WTC11 (cell line): ENCODE results near the gene PLCG2.

Source experiments
- CTCF ChIP-seq: fragments of 200-600 bp; IDR thresholded peaks from 2 replicates; pipeline ENCODE4 v1.8.0; 2022; ENCODE audit warnings: antibody characterized with exemption
- GRHL2 ChIP-seq: fragments of 250-450 bp; sonication (Bioruptor Pico); IDR thresholded peaks from 2 replicates; pipeline ENCODE4 v1.8.0; 2022; ENCODE audit warnings: mild to moderate bottlenecking, moderate library complexity; ENCODE audit not compliant: insufficient replicate concordance, severe bottlenecking
- ZBTB43 ChIP-seq: sonication (generic); formaldehyde crosslinking; IDR thresholded peaks from 2 replicates; pipeline ENCODE4 v1.8.1; 2023; ENCODE audit warnings: mild to moderate bottlenecking, missing genetic modification reagents
- ZNF512 ChIP-seq: sonication (generic); formaldehyde crosslinking; IDR thresholded peaks from 2 replicates; pipeline ENCODE4 v1.8.1; 2022; ENCODE audit warnings: missing genetic modification reagents, borderline replicate concordance

- TF ChIP-seq ZBTB43 (CRISPR knock-in tag) (no peak), ZNF512 (CRISPR knock-in tag) (no peak), GRHL2 (CRISPR knock-in tag) (no peak), CTCF (no peak)
These were observed 7.2 kb downstream of the PLCG2 start for GRCh38 chr16:81786321-81786720.
